GM12878 (cell line): Measurements from ENCODE around the gene CBLN3. TPM values are rescaled to one million over a fixed set of nuclear protein-coding genes. Genes with fewer than 3 reads are reported as not detected.

Experiments
- ATAC-seq: fragments of 200-7000 bp; cut with Tn5 transposase; 3 replicates; pipeline ENCODE4 v1.9.1; 2020; ENCODE audit warnings: mild to moderate bottlenecking, moderate library complexity
- BruUV-seq: library from RNA; stranded (reverse); fragments of 400-500 nt; replicated peaks from 2 replicates; lab custom pipeline; 2021; lab: Mats Ljungman, UMichigan
- CTCF ChIA-PET: fragments of 300-600 bp; sonication (Branson Sonifier 250); formaldehyde crosslinking; extraction: SDS; loops from one replicate; lab custom pipeline; 2021; ENCODE audit warnings: inconsistent platforms; lab: Yijun Ruan, JAX
- POLR2A ChIA-PET: fragments of 350-600 bp; formaldehyde crosslinking; extraction: SDS; loops from one replicate; lab custom pipeline; 2021; ENCODE audit warnings: inconsistent platforms; lab: Charles Lee
- RAD21 ChIA-PET: fragments of 300-600 bp; sonication (Branson Sonifier 250); formaldehyde crosslinking; loops from one replicate; lab custom pipeline; 2023; ENCODE audit warnings: antibody characterized with exemption; ENCODE audit not compliant: unreplicated experiment; lab: Charles Lee
- SMC1A ChIA-PET: fragments of 300-600 bp; sonication (Branson Sonifier 250); formaldehyde crosslinking; loops from one replicate; lab custom pipeline; 2023; ENCODE audit not compliant: unreplicated experiment, uncharacterized antibody; lab: Charles Lee
- DNase-seq: peaks from one replicate; pipeline ENCODE4 v3.0.0-alpha.2; 2011; ENCODE audit warnings: low read depth, low spot score
- FAIRE-seq: peaks from 3 replicates; lab custom pipeline; 2011; peaks lifted over from hg19 to GRCh38; lab: Jason Lieb, UNC
- H2AFZ ChIP-seq: 2 replicates; pipeline ENCODE4 v1.6.0; 2011; ENCODE audit warnings: low read depth, low read length, control low read depth; ENCODE audit not compliant: control insufficient read depth
- H3K27ac ChIP-seq: 2 replicates; pipeline ENCODE4 v1.5.1; 2011; ENCODE audit warnings: control low read depth; ENCODE audit not compliant: control insufficient read depth, insufficient read depth
- H3K27me3 ChIP-seq, 2 experiments: replicated peaks in 1 of 2; 2 replicates each; pipeline versions ENCODE4 v1.6.0 to v1.6.1; 2011; ENCODE audit warnings: low read length in 1 of 2; ENCODE audit not compliant: control insufficient read depth in 2 of 2, insufficient read depth in 2 of 2
- H3K36me3 ChIP-seq, 2 experiments: 2 replicates each; pipeline ENCODE4 v1.5.1; 2011; ENCODE audit warnings: low read length in 1 of 2; ENCODE audit not compliant: control insufficient read depth in 2 of 2, insufficient read depth in 2 of 2
- H3K4me1 ChIP-seq: 2 replicates; pipeline ENCODE4 v1.6.1; 2011; ENCODE audit warnings: mild to moderate bottlenecking, low read length, moderate library complexity, mixed read lengths; ENCODE audit not compliant: control insufficient read depth, insufficient read depth
- H3K4me2 ChIP-seq: 2 replicates; pipeline ENCODE4 v1.6.0; 2011; ENCODE audit warnings: control low read depth; ENCODE audit not compliant: control insufficient read depth, insufficient read depth
- H3K4me3 ChIP-seq: fragments of 200-600 bp; sonication (generic); 2 replicates; pipeline ENCODE4 v1.5.1; 2016
- H3K79me2 ChIP-seq: 2 replicates; pipeline ENCODE4 v1.6.0; 2011; ENCODE audit warnings: low read length; ENCODE audit not compliant: control insufficient read depth, insufficient read depth
- H3K9ac ChIP-seq: 2 replicates; pipeline ENCODE4 v1.8.0; 2011; ENCODE audit warnings: low read length, control low read depth, mixed read lengths; ENCODE audit not compliant: control insufficient read depth, insufficient read depth
- H3K9me3 ChIP-seq: replicated peaks from 3 replicates; pipeline ENCODE4 v1.5.1; 2011; ENCODE audit warnings: mild to moderate bottlenecking, low read length; ENCODE audit not compliant: control insufficient read depth, insufficient read depth
- H4K20me1 ChIP-seq: 2 replicates; pipeline ENCODE4 v1.6.0; 2011; ENCODE audit not compliant: control insufficient read depth, insufficient read depth
- ASH2L ChIP-seq: fragments of 300-600, 200-600 bp; sonication (generic); IDR thresholded peaks from 2 replicates; pipeline ENCODE4 v1.6.1; 2017; ENCODE audit warnings: low read depth, mild to moderate bottlenecking, borderline replicate concordance
- BCLAF1 ChIP-seq: fragments of 450-650 bp; IDR thresholded peaks from 2 replicates; pipeline ENCODE4 v1.6.1; 2017; ENCODE audit warnings: antibody characterized with exemption, mild to moderate bottlenecking, moderate library complexity
- CREM ChIP-seq: IDR thresholded peaks from 2 replicates; pipeline ENCODE4 v1.6.1; 2014; ENCODE audit warnings: antibody characterized with exemption, low read depth
- KLF5 ChIP-seq: fragments of 450-650 bp; IDR thresholded peaks from 2 replicates; pipeline ENCODE4 v1.6.1; 2014; ENCODE audit warnings: mild to moderate bottlenecking; ENCODE audit not compliant: partially characterized antibody
- MLLT1 ChIP-seq: fragments of 450-650 bp; IDR thresholded peaks from 2 replicates; pipeline ENCODE4 v1.6.1; 2016; ENCODE audit warnings: mild to moderate bottlenecking
- NFIC ChIP-seq: IDR thresholded peaks from 2 replicates; pipeline ENCODE4 v1.6.1; 2012; ENCODE audit warnings: low read depth, mild to moderate bottlenecking, inconsistent platforms, low read length, moderate library complexity
- NR2F1 ChIP-seq: fragments of 450-650 bp; conservative IDR thresholded peaks from 2 replicates; pipeline ENCODE4 v1.6.1; 2017; ENCODE audit warnings: mild to moderate bottlenecking
- PAX5 ChIP-seq: IDR thresholded peaks from 2 replicates; pipeline ENCODE4 v1.6.1; 2011; ENCODE audit warnings: low read depth, low read length, borderline replicate concordance
- POLR2A ChIP-seq: IDR thresholded peaks from 2 replicates; pipeline ENCODE4 v1.6.1; 2011; ENCODE audit warnings: low read depth, mild to moderate bottlenecking, low read length
- RAD51 ChIP-seq: fragments of 450-650 bp; IDR thresholded peaks from 2 replicates; pipeline ENCODE4 v1.6.1; 2016; ENCODE audit warnings: moderate library complexity, mild to moderate bottlenecking, inconsistent platforms
- SIX5 ChIP-seq: IDR thresholded peaks from 2 replicates; pipeline ENCODE4 v1.6.1; 2011; ENCODE audit warnings: mild to moderate bottlenecking, low read depth, low read length, moderate library complexity; ENCODE audit not compliant: severe bottlenecking
- TCF12 ChIP-seq: IDR thresholded peaks from 2 replicates; pipeline ENCODE4 v1.6.1; 2011; ENCODE audit warnings: low read depth, mild to moderate bottlenecking, low read length
- ZNF207 ChIP-seq: fragments of 450-650 bp; IDR thresholded peaks from 2 replicates; pipeline ENCODE4 v1.6.1; 2014; ENCODE audit warnings: antibody characterized with exemption, mild to moderate bottlenecking, borderline replicate concordance
- WGBS: methylation state at CpG from one replicate; pipeline ENCODE4 v1.1.6; 2016; ENCODE audit warnings: low lambda C conversion rate; ENCODE audit not compliant: insufficient replicate concordance, insufficient coverage; ENCODE audit errors: missing lambda C conversion rate; 5-methylcytosine and 5-hydroxymethylcytosine counted together
- in situ Hi-C: fragments of 300-500 bp; cut with MboI; formaldehyde crosslinking; loops from 9 replicates; pipeline ENCODE4 v1.14.3; 2018; ENCODE audit warnings: mixed read lengths
- intact Hi-C: fragments of 100-400 bp; cut with micrococcal nuclease; formaldehyde crosslinking; loops from one replicate; pipeline ENCODE4 v1.14.2; 2022; ENCODE audit not compliant: unreplicated experiment
- polyA plus RNA-seq, 11 experiments: library from polyadenylated mRNA; depleted of rRNA in 4 of 11; unstranded in 6 of 11; stranded (reverse) in 5 of 11; fragments of >200 nt; fragmentation: Nextera tagmentation in 4 of 11; fragmentation: Illumina TruSeq in 1 of 11; extraction: Ambion mirVana in 4 of 11; extraction: Trizol in 1 of 11; gene quantifications; 1 replicate in 1 of 11; 2 replicates in 10 of 11; pipeline versions ENCODE4 v1.2.1 to v1.2.3, GENCODE V29; 2011 to 2016; ENCODE audit warnings: inconsistent platforms in 2 of 11, missing spikeins in 2 of 11, low read depth in 1 of 11
- total RNA-seq, 4 experiments: library from RNA; depleted of rRNA in 3 of 4; stranded (reverse); fragments of >200 nt in 3 of 4; fragmentation: Illumina TruSeq in 1 of 4; extraction: Trizol in 1 of 4; gene quantifications; 2 replicates each; pipeline versions ENCODE4 v1.2.1 to v1.2.3, GENCODE V29; 2013 to 2021
- TF ChIP-seq, protein P1 (sequence below): IDR thresholded peaks from 2 replicates; pipeline ENCODE4 v1.6.1; 2011; ENCODE audit warnings: low read depth, low read length, improper control_type of control experiment, borderline replicate concordance
- TF ChIP-seq, protein P2 (sequence below): IDR thresholded peaks from 2 replicates; pipeline ENCODE4 v1.6.1; 2011; ENCODE audit warnings: borderline replicate concordance, low read depth, mild to moderate bottlenecking, moderate library complexity, low read length; ENCODE audit not compliant: insufficient read depth, poor library complexity, severe bottlenecking

Gene CBLN3
- total and polyA plus RNA-seq, 10 of the 15 experiments (the other 5 are each of a cell fraction or from before 2014, with no cell fraction given) = 0.16 to 4.9 (median 1.3) TPM

- Histone ChIP-seq H3K9ac (peak within 1 kb of the TSS; percentile 94), H3K4me3 (peak within 1 kb of the TSS; percentile 93), H2AFZ (peak within 1 kb of the TSS; percentile 89), H3K9me3 (no peaks in the 10 kb centered on the region), H3K27ac (peak within 1 kb of the TSS; percentile 96), H3K27me3 (no peaks in the 10 kb centered on the region), H3K36me3 (peaks cover 6 to 15% of the 10 kb centered on the region in 2 experiments), H3K79me2 (peaks cover 19% of the 10 kb centered on the region), H4K20me1 (no peaks in the 10 kb centered on the region), H3K4me2 (peak within 1 kb of the TSS; percentile 96), H3K4me1 (peaks cover 6% of the 10 kb centered on the region)
- POLR2A ChIA-PET = interaction anchor here (0.6 to 4.5 kb wide), 8 partner anchors 12 to 269 kb away, joined by 3 to 38 read pairs (median 5); partner anchors contain the start of genes CBLN3, KHNYN, RIPK3 and TINF2
- peak; percentile 93 for ATAC-seq
- SMC1A ChIA-PET = interaction anchor here (0.6 to 3.3 kb wide), 6 partner anchors 12 to 829 kb away, joined by 3 to 17 read pairs (median 4); partner anchors contain the start of genes CBLN3, KHNYN and RABGGTA
- peak; percentile 99 for DNase-seq
- BruUV-seq = TSS peak; percentile 78
- in situ Hi-C loops (no loop called here), intact Hi-C loops (loop anchor here (1.0 kb wide), 1 partner anchor 328 kb away; the partner anchor contains the start of genes DCAF11 and NRL)
- WGBS = under 1% methylated on average over 52 of the region's 52 CpGs
- RAD21 ChIA-PET = interaction anchor here (1.0 to 3.6 kb wide), 5 partner anchors 12 to 200 kb away, joined by 3 to 36 read pairs (median 7); partner anchors contain the start of genes CIDEB, KHNYN and TINF2
- peak; percentile 100 for FAIRE-seq
- CTCF ChIA-PET = interaction anchor here (0.7 to 11.4 kb wide), 10 partner anchors 11 to 195 kb away, joined by 3 to 220 read pairs (median 4); partner anchors contain the start of genes ADCY4, CIDEB, KHNYN and RIPK3
- peak; percentile 73 for TF ChIP-seq NR2F1
- peak; percentile 9; the same call in 1 of the 2 replicates for TF ChIP-seq TCF12
- TF ChIP-seq, protein P1, sequence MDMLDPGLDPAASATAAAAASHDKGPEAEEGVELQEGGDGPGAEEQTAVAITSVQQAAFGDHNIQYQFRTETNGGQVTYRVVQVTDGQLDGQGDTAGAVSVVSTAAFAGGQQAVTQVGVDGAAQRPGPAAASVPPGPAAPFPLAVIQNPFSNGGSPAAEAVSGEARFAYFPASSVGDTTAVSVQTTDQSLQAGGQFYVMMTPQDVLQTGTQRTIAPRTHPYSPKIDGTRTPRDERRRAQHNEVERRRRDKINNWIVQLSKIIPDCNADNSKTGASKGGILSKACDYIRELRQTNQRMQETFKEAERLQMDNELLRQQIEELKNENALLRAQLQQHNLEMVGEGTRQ = peak; percentile 17
- no peak for TF ChIP-seq KLF5
- TF ChIP-seq MLLT1 = peak; percentile 96
- peak; percentile 18; the same call in 1 of the 2 replicates for TF ChIP-seq NFIC
- TF ChIP-seq, protein P2, sequence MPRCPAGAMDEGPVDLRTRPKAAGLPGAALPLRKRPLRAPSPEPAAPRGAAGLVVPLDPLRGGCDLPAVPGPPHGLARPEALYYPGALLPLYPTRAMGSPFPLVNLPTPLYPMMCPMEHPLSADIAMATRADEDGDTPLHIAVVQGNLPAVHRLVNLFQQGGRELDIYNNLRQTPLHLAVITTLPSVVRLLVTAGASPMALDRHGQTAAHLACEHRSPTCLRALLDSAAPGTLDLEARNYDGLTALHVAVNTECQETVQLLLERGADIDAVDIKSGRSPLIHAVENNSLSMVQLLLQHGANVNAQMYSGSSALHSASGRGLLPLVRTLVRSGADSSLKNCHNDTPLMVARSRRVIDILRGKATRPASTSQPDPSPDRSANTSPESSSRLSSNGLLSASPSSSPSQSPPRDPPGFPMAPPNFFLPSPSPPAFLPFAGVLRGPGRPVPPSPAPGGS = no peak
- peak; percentile 61 for TF ChIP-seq SIX5
- 0 out of 2 replicates have a peak, but pooled peaks have one; percentile 47 for TF ChIP-seq ZNF207
- no peak for TF ChIP-seq ASH2L
- peak; percentile 74; the same call in 1 of the 2 replicates for TF ChIP-seq CREM
- TF ChIP-seq RAD51 = peak; percentile 85
- TF ChIP-seq PAX5 = 0 out of 2 replicates have a peak, but pooled peaks have one; percentile 1
- no peak for TF ChIP-seq BCLAF1
- peak; percentile 90 for TF ChIP-seq POLR2A
Measured at GRCh38 chr14:24442240-24443052, 13.0 kb upstream of the CBLN3 start, which contains the start of gene SDR39U1. Gene SDR39U1, minus strand, starts transcription at chr14:24442776. Its CDS starts 7 bp downstream, at chr14:24442769.
